ENCODE measurements around the gene COMMD9. TPM values are rescaled to one million over a fixed set of nuclear protein-coding genes. Genes with fewer than 3 reads are reported as not detected.

Gene COMMD9
- total and polyA plus RNA-seq, 10 of the 15 experiments (the other 5 are each of a cell fraction or from before 2014, with no cell fraction given) = 31.4 to 119 (median 56.2) TPM

DNA sequence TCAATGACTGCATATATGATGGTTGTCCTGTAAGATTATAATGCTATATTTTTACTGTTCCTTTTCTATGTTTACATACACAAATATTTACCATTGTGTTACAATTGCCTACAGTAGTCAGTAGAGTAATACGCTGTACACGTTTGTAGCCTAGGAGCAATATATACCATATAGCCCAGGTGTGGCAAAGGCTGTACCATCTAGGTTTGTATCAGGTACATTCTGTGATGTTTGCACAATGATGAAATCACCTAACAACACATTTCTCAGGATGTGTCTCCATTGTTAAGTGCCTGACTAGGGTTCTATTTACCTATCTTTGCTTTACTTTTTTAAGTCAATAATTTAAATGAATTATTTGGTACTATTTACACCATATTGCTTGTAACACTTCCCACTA, 28.8 kb upstream of the COMMD9 start:
- WGBS (ENCODE audit: insufficient coverage, insufficient replicate concordance, low lambda C conversion rate, missing lambda C conversion rate) = 0% methylated on average over 2 of the region's 2 CpGs
- H3K36me3 ChIP-seq (ENCODE audit: control insufficient read depth in 2 of 2, insufficient read depth in 2 of 2, low read length in 1 of 2) = no peaks in the 10 kb centered on the region
- ChIA-PET POLR2A (no interaction called here), RAD21 (ENCODE audit: unreplicated experiment) (no interaction called here), SMC1A (ENCODE audit: uncharacterized antibody, unreplicated experiment) (interaction anchor here (1.0 kb wide), 1 partner anchor 67 kb away, joined by 5 read pairs; no protein-coding TSS in a partner anchor), CTCF (no interaction called here)
- H2AFZ ChIP-seq (ENCODE audit: control insufficient read depth, low read depth, low read length) = no peak overlapping the region
- no peak overlapping the region for H3K4me3 ChIP-seq
- FAIRE-seq (no peak), DNase-seq (ENCODE audit: low read depth, low spot score) (no peak), ATAC-seq (no peak)
- H4K20me1 ChIP-seq (ENCODE audit: control insufficient read depth, insufficient read depth) = no peaks in the 10 kb centered on the region
- TF ChIP-seq NRF1 (conservative IDR thresholded peaks at IDR 0.05; ENCODE audit: low read depth, low read length) (no peak), TBL1XR1 (IDR thresholded peaks at IDR 0.05; ENCODE audit: low read depth, low read length) (no peak), ASH2L (IDR thresholded peaks at IDR 0.05; ENCODE audit: borderline replicate concordance, low read depth) (no peak), CBFB (IDR thresholded peaks at IDR 0.05; ENCODE audit: low read depth) (no peak), NBN (IDR thresholded peaks at IDR 0.05) (no peak), IRF4 (IDR thresholded peaks at IDR 0.05; ENCODE audit: low read depth, low read length) (no peak), SMAD5 (IDR thresholded peaks at IDR 0.05; ENCODE audit: low read depth) (no peak), HDGF (IDR thresholded peaks at IDR 0.05) (no peak), MYB (IDR thresholded peaks at IDR 0.05; ENCODE audit: borderline replicate concordance, low read depth, low read length) (no peak), BCL11A (IDR thresholded peaks at IDR 0.05; ENCODE audit: low read depth, low read length) (no peak)
- BruUV-seq (replicated peaks) = no TSS peak
- in situ Hi-C loops (cut with MboI) = no loop called here
- H3K9me3 ChIP-seq (replicated peaks; ENCODE audit: control insufficient read depth, insufficient read depth, low read length) = no peaks in the 10 kb centered on the region
- no peaks in the 10 kb centered on the region for H3K4me1 ChIP-seq (ENCODE audit: control insufficient read depth, insufficient read depth, low read length)
- intact Hi-C loops (cut with micrococcal nuclease; ENCODE audit: unreplicated experiment) = no loop called here
- no peak overlapping the region for H3K27ac ChIP-seq (ENCODE audit: control insufficient read depth, insufficient read depth)
- H3K4me2 ChIP-seq (ENCODE audit: control insufficient read depth, insufficient read depth) = no peak overlapping the region
- H3K27me3 ChIP-seq (replicated peaks in 1 of 2; ENCODE audit: control insufficient read depth in 2 of 2, insufficient read depth in 2 of 2, low read length in 1 of 2) = peaks cover 0 to 8% of the 10 kb centered on the region in 2 experiments; a peak in 2 of 4 replicates
- H3K79me2 ChIP-seq (ENCODE audit: control insufficient read depth, insufficient read depth, low read length) = no peaks in the 10 kb centered on the region
- no peak overlapping the region for H3K9ac ChIP-seq (ENCODE audit: control insufficient read depth, insufficient read depth, low read length)

DNA sequence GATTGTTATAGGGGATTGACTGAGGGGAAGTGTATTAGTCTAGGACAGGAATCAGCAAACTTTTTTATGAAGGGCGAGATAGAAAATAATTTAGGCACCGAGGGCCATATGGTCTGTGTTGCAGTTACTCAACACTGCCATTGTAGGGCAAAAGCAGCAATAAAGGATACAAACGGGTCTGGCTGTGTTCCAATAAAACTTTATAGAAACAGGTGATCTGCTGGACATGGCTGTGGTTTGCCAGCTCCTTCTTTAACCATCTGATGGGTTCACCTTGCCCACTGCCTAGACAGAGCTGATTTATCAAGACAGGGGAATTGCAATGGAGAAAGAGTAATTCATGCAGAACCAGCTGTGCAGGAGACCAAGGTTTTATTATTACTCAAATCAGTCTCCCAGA, 26.8 kb upstream of the COMMD9 start:
- WGBS (ENCODE audit: insufficient coverage, insufficient replicate concordance, low lambda C conversion rate, missing lambda C conversion rate) = 11% methylated on average over 3 of the region's 3 CpGs
- ChIA-PET RAD21 (ENCODE audit: unreplicated experiment) (interaction anchor here (0.6 to 1.2 kb wide), 3 partner anchors 30 to 596 kb away, joined by 3 to 5 read pairs (median 4); no protein-coding TSS in a partner anchor), SMC1A (ENCODE audit: uncharacterized antibody, unreplicated experiment) (interaction anchor here (0.7 to 1.5 kb wide), 7 partner anchors 8 to 1166 kb away, joined by 3 to 5 read pairs (median 3); no protein-coding TSS in a partner anchor), POLR2A (no interaction called here), CTCF (interaction anchor here (0.7 to 1.5 kb wide), 7 partner anchors 8 to 432 kb away, joined by 3 to 5 read pairs (median 3); no protein-coding TSS in a partner anchor)
- Histone ChIP-seq H2AFZ (ENCODE audit: control insufficient read depth, low read depth, low read length) (no peak overlapping the region), H3K4me1 (ENCODE audit: control insufficient read depth, insufficient read depth, low read length) (no peaks in the 10 kb centered on the region), H4K20me1 (ENCODE audit: control insufficient read depth, insufficient read depth) (no peaks in the 10 kb centered on the region), H3K9me3 (replicated peaks; ENCODE audit: control insufficient read depth, insufficient read depth, low read length) (no peaks in the 10 kb centered on the region), H3K27ac (ENCODE audit: control insufficient read depth, insufficient read depth) (no peak overlapping the region), H3K79me2 (ENCODE audit: control insufficient read depth, insufficient read depth, low read length) (no peaks in the 10 kb centered on the region), H3K27me3 (replicated peaks in 1 of 2; ENCODE audit: control insufficient read depth in 2 of 2, insufficient read depth in 2 of 2, low read length in 1 of 2) (peaks cover 0 to 8% of the 10 kb centered on the region in 2 experiments; a peak in 2 of 4 replicates), H3K36me3 (ENCODE audit: control insufficient read depth in 2 of 2, insufficient read depth in 2 of 2, low read length in 1 of 2) (no peaks in the 10 kb centered on the region), H3K4me2 (ENCODE audit: control insufficient read depth, insufficient read depth) (no peak overlapping the region), H3K9ac (ENCODE audit: control insufficient read depth, insufficient read depth, low read length) (no peak overlapping the region), H3K4me3 (no peak overlapping the region)
- BruUV-seq (replicated peaks) = no TSS peak
- ATAC-seq (no peak), DNase-seq (ENCODE audit: low read depth, low spot score) (no peak), FAIRE-seq (no peak)
- in situ Hi-C loops (cut with MboI) = no loop called here
- intact Hi-C loops (cut with micrococcal nuclease; ENCODE audit: unreplicated experiment) = no loop called here
- TF ChIP-seq CHD2 (IDR thresholded peaks at IDR 0.05; ENCODE audit: borderline replicate concordance, low read depth, low read length) (no peak), BACH1 (IDR thresholded peaks at IDR 0.05; ENCODE audit: borderline replicate concordance) (no peak), LARP7 (IDR thresholded peaks at IDR 0.05) (no peak), E4F1 (IDR thresholded peaks at IDR 0.05; ENCODE audit: borderline replicate concordance, partially characterized antibody) (no peak)
